Skeletal muscle cell (primary cell): ENCODE measurements around the gene PRKAG3.
A peak's percentile ranks its signal among the peaks of the same experiment; 100 is the strongest.

ENCODE experiments used
- DNase-seq: peaks from one replicate; pipeline ENCODE4 v3.0.0-alpha.2; 2010; ENCODE audit warnings: low read depth
- H3K4me3 ChIP-seq: 2 replicates; pipeline ENCODE4 v1.5.1; 2011; ENCODE audit warnings: low read depth, mild to moderate bottlenecking, control low read depth, low read length, moderate library complexity

The PRKAG3 gene

DNA sequence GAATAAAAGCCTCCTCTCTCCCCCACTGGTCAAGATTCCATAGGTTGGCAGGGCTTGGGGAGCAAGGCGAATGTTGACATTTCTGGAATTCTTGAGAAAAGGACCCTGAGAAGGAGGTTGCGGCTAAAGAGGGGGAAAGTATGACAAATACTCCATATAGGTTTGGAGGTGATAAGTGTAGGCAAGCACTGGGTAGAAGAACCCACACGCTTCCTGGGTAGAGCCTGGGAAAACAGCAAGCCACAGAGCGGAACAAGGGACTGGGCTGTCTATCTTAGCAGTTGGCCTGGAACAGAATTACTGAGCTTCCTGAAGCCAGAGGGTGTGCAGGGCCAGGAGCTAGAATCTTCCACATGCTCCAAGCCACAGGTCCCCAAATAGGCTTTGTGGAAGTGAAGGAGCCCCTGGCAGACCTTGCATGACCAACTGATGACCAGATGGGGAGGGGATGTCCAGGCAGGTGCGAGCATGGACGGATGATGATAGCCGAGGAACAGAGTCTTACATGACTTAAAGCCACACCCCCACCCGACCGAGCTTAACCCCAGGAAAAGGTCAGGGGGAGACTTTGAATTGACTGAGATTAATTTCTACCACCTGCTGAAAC is 9.9 kb downstream of the PRKAG3 start:
- DNase-seq: no peak
- no peak overlapping the region for H3K4me3 ChIP-seq

DNA sequence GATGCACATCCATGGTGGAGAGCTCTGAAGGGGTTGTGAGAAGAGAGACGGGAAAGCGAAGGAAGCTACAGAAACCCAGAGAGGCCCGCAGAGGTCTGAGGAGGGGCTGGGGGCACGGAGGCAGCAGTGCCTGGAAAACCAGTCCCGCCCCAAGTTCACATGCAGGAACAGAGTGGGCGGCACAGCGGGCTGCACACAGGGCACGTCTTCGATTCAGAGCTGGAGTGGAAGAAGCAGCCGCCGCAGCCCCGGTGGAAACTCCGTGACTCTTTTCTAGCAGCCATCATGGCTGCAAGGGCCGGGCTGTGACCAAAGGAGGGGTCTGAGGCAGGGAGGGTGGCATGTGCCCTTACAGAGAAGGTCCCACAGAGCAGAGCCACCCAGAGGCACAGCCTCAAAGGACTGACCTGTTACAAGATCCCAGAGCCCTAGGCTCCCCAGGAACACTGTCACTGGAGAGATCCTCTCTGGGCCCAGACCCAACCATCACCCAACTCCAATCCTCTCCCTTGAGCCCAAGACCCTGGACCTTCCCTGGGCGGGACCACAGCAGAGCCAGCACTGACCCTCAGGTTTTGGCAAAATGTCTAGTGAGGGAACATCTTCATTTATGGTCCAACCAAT is 10.7 kb downstream of the PRKAG3 start:
- no peak for DNase-seq

GRCh38 chr2:218819093-218819492 is 12.5 kb downstream of the PRKAG3 start:
- no peak for DNase-seq

More for the DNA sequence above, 10.7 kb downstream of the PRKAG3 start:
- H3K4me3 ChIP-seq: no peak overlapping the region

DNA sequence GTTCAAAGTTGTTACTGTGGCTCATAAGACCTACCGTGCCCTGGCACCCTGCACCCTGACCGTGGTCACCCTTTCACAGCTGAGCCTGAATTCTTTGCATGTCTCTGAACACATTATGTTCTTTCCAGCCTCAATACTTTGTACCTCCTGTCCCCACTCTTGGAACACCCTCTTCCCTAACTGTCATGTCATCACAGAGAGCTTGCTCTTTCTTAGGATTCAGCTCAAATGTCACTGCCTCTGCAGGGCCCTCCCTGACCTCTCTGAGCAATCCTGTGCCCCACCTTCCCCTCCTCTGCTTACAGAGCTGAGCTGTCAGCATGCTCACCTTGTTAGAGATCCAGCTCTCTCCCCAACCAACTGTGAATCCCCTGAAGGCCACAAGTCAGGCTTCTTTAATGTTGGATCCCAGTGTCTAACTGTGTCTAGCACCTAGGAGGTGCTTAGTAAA is 15.0 kb downstream of the PRKAG3 start:
- no peak overlapping the region for H3K4me3 ChIP-seq
- DNase-seq: no peak

More at GRCh38 chr2:218819093-218819492, 12.5 kb downstream of the PRKAG3 start:
- no peak overlapping the region for H3K4me3 ChIP-seq

- H3K4me3 ChIP-seq: no peak overlapping the region
- DNase-seq: no peak
Observed at GRCh38 chr2:218815649-218816048, 16.0 kb downstream of the PRKAG3 start.

- no peak for DNase-seq
- no peak overlapping the region for H3K4me3 ChIP-seq
Observed at GRCh38 chr2:218815244-218815637, 16.4 kb downstream of the PRKAG3 start.

- H3K4me3 ChIP-seq: no peak overlapping the region
- DNase-seq: no peak
Observed at GRCh38 chr2:218814540-218815243, 16.9 kb downstream of the PRKAG3 start.

GRCh38 chr2:218813771-218814460 is 17.7 kb downstream of the PRKAG3 start:
- no peak for DNase-seq
- no peak overlapping the region for H3K4me3 ChIP-seq

DNA sequence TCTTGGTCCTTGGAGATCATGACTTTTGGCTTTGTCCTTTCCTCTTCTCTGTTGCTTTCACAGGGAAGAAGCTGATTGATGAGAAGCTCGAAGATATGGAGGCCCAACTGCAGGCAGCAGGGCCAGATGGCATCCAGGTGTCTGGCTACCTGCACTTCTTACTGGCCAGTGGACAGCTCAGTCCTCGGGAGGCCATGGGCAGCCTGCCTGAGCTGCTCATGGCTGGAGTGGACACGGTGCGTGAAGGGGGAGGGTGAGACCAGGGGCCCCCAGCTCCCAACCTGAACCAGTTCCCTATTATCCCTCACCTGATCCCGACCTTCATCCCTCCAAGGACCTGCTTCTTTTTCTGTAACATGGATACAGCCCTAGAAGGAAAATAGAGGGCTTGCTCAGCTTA is 18.7 kb downstream of the PRKAG3 start:
- no peak for DNase-seq
- no peak overlapping the region for H3K4me3 ChIP-seq

GRCh38 chr2:218812096-218812815 is 19.3 kb downstream of the PRKAG3 start:
- no peak overlapping the region for H3K4me3 ChIP-seq
- DNase-seq: no peak

DNA sequence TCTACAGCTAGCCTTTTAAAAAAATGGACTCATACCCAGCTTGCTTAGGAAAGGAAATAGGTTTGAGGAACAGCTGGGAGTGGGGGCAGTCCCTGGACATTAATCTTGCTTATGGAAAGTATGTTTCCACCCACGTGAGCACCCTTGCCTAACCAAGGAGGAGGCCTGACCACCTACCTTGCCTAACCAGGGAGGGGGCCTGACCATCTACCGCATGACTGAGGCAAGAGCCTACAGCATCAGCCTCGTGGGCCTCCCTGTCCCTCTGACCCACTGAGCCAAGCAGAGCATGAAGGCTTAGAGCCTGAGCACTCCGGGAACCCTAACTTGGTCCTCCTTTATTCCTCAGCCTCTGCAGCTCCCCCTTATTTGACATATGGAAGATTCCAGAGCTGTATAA is 20.2 kb downstream of the PRKAG3 start:
- no peak for DNase-seq
- H3K4me3 ChIP-seq: no peak overlapping the region

DNA sequence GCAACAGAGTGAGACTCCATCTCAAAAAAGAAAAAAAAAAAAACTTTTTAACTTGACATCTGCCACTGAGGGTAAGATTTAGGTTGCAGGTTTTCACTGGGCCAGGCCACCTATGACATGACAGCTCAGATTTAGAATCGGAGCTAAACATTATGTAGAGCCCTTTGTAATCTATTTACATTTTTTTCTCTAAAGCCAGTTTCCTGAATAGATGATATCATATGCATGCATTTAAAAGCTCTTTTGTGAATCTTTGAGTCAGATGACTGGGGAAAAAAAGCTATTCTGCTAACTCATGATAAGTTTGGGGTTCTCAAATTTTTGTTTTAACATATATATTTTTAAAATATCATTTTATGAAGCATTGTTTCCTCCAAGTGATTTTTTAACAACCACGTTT is 21.3 kb downstream of the PRKAG3 start:
- H3K4me3 ChIP-seq: no peak overlapping the region
- no peak for DNase-seq

DNA sequence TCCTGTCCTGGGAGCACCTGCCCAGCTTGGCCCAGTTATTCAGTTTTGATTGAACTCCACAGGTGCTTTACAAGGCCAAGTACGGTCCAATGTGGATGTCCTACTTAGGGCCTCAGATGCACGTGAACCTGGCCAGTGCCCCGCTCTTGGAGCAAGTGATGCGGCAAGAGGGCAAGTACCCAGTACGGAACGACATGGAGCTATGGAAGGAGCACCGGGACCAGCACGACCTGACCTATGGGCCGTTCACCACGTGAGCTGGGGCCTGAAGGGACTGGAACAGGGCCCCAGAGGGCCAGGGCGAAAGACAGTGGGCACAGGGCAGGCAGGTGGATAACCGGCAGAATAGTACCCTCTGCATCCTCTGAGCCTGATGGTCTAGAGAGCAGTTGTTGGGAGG is 22.1 kb downstream of the PRKAG3 start:
- DNase-seq: no peak
- H3K4me3 ChIP-seq: no peak overlapping the region

GRCh38 chr2:218807626-218808025 is 24.0 kb downstream of the PRKAG3 start:
- no peak for DNase-seq
- no peak overlapping the region for H3K4me3 ChIP-seq

DNA sequence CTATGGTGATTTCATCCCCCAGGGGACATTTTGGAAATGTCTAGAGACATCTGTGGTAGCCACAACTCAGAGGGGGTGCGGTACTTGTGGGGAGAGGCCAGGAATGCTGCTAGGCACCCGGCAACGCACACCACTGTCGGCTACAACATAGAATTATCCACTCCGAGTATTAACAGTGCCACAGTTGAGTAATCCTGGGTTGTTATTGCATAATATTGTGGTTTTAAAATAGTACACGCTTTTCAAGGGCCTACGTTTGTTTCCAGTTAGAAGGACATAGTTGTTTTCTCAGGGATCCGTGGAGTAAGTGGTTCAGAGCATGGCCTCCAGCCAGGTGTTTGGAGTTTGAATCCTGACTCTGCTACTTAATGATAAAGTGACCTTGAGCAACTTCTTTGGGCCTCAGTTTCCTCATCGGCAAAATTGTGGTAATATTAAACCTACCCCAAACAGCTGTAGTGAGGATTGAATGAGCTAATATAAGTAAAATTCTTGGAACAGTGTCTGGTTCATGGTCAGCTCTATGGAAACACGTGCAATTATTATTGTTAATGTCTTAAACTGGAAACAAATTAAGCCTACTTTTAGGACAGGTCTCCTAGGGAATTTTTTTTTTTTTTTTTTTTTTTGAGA is 25.1 kb downstream of the PRKAG3 start:
- DNase-seq: peak; percentile 99

DNA sequence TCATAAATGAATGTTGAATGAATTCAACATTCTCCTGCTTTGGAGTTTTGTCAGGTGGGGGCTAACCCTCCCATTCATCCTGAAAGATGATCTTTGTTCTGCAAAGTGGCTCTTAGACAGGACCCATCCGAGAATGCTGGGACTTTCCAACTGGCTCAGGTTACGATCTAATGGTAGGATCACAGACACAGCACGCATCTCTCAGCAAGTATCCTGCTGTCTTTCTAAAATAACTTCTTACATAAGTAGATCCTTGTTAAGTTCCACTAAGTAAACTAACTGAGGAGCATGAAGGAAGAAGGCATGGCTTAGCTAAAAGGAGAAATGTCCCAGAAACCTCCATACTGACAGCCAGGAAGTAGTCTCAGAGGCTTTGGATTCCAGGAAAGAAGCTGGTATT is 26.0 kb downstream of the PRKAG3 start:
- H3K4me3 ChIP-seq: no peak overlapping the region
- peak; percentile 43 for DNase-seq

More for the DNA sequence above, 25.1 kb downstream of the PRKAG3 start:
- no peak overlapping the region for H3K4me3 ChIP-seq

- DNase-seq: no peak
- H3K4me3 ChIP-seq: no peak overlapping the region
Observed at GRCh38 chr2:218804817-218805216, 26.8 kb downstream of the PRKAG3 start.

- DNase-seq: no peak
- H3K4me3 ChIP-seq: no peak overlapping the region
Observed at GRCh38 chr2:218802386-218802994, 29.1 kb downstream of the PRKAG3 start.

DNA sequence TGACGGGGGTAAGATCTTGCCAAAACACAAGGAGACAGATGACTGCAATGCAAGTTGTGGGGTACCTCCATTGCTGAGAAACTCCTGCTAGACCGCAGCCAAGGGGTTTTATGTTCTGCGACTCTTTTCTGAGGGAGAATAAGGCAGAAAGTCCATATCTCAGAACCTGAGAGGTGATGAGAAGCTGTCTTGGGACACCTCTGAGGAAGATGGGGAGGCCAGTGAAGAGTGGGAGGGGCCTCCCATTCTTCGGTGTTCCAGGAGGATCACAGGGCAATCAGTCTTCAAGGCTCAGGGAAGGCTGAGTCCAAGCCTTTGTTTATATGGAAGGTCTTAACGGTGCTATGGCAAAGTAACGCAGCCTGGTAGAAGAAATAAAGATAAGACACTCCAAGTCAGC is 31.6 kb downstream of the PRKAG3 start:
- no peak overlapping the region for H3K4me3 ChIP-seq
- no peak for DNase-seq
